T-cell (primary cell): ENCODE measurements around the gene MDM4. TPM values are rescaled to one million over a fixed set of nuclear protein-coding genes. Genes with fewer than 3 reads are reported as not detected.

Source experiments
- ATAC-seq, 4 experiments: fragments of 200-7000 bp in 3 of 4; fragments of 150-1000 bp in 1 of 4; cut with Tn5 transposase; replicated peaks in 1 of 4; 1 replicate in 3 of 4; 2 replicates in 1 of 4; pipeline ENCODE4 v1.10.0; 2021; ENCODE audit warnings: moderate library complexity in 3 of 4, mild to moderate bottlenecking in 2 of 4, moderate number of reproducible peaks in 1 of 4
- CTCF ChIA-PET, 2 donors: fragments of 300-600 bp; sonication (Branson Sonifier 250); formaldehyde crosslinking; loops; one replicate each; lab custom pipeline; 2022; ENCODE audit warnings: antibody characterized with exemption in 2 of 2; lab: Charles Lee
- POLR2A ChIA-PET, 2 donors: fragments of 300-600 bp; sonication (Branson Sonifier 250); formaldehyde crosslinking; loops; one replicate each; lab custom pipeline; 2022; ENCODE audit warnings: antibody characterized with exemption in 2 of 2; lab: Charles Lee
- DNase-seq, 35 experiments: peaks; one replicate each; pipeline versions ENCODE4 v3.0.0 to v3.0.0-alpha.2; 2013 to 2023
- H3K27ac ChIP-seq: one replicate; pipeline ENCODE4 v1.5.1; 2013; ENCODE audit warnings: low read length
- H3K27me3 ChIP-seq, 2 experiments: replicated peaks in 1 of 2; 1 replicate in 1 of 2; 2 replicates in 1 of 2; pipeline versions ENCODE4 v1.6.1 to v1.7.0; 2013; ENCODE audit warnings: low read length in 1 of 2, mixed read lengths in 1 of 2; ENCODE audit not compliant: control insufficient read depth in 2 of 2, insufficient read depth in 2 of 2; ENCODE audit errors: extremely low read depth in 1 of 2
- H3K36me3 ChIP-seq, 2 donors: 1 replicate in 1 of 2; 2 replicates in 1 of 2; pipeline versions ENCODE4 v1.6.1 to v1.7.0; 2013; ENCODE audit warnings: low read length in 1 of 2; ENCODE audit not compliant: control insufficient read depth in 2 of 2, insufficient read depth in 1 of 2; ENCODE audit errors: extremely low read depth in 1 of 2
- H3K4me1 ChIP-seq, 2 experiments: 1 replicate in 1 of 2; 2 replicates in 1 of 2; pipeline versions ENCODE4 v1.6.1 to v1.7.0; 2013; ENCODE audit warnings: low read length in 2 of 2, mixed read lengths in 1 of 2; ENCODE audit not compliant: insufficient read depth in 2 of 2, control insufficient read depth in 1 of 2; ENCODE audit errors: extremely low read depth in 1 of 2
- H3K4me3 ChIP-seq, 2 donors: 1 replicate in 1 of 2; 2 replicates in 1 of 2; pipeline versions ENCODE4 v1.5.1 to v1.7.0; 2013; ENCODE audit warnings: mild to moderate bottlenecking in 2 of 2, low read length in 1 of 2, moderate library complexity in 1 of 2; ENCODE audit not compliant: control insufficient read depth in 1 of 2; ENCODE audit errors: extremely low read depth in 1 of 2
- H3K9me3 ChIP-seq: 2 replicates; pipeline ENCODE4 v1.7.0; 2013
- H3K27ac Mint-ChIP-seq, 2 donors: one replicate each; pipeline ENCODE4 v1.8.0; 2020 to 2021; ENCODE audit warnings: mild to moderate bottlenecking in 2 of 2, mixed read lengths in 2 of 2
- H3K27me3 Mint-ChIP-seq, 2 donors: one replicate each; pipeline ENCODE4 v1.8.0; 2021 to 2022; ENCODE audit warnings: mixed read lengths in 2 of 2
- H3K36me3 Mint-ChIP-seq: one replicate; pipeline ENCODE4 v1.8.0; 2021; ENCODE audit warnings: mixed read lengths
- H3K4me1 Mint-ChIP-seq, 3 donors: one replicate each; pipeline ENCODE4 v1.8.0; 2020 to 2022; ENCODE audit warnings: mixed read lengths in 3 of 3, mild to moderate bottlenecking in 1 of 3
- H3K4me3 Mint-ChIP-seq, 3 donors: one replicate each; pipeline ENCODE4 v1.8.0; 2020 to 2022; ENCODE audit warnings: mild to moderate bottlenecking in 3 of 3, mixed read lengths in 3 of 3, moderate library complexity in 3 of 3
- H3K9me3 Mint-ChIP-seq, 3 donors: one replicate each; pipeline ENCODE4 v1.8.0; 2020 to 2022; ENCODE audit warnings: mixed read lengths in 3 of 3
- WGBS: methylation state at CpG from one replicate; pipeline ENCODE4 v1.1.5; 2013; ENCODE audit warnings: missing lambda C conversion rate; ENCODE audit not compliant: insufficient coverage; 5-methylcytosine and 5-hydroxymethylcytosine counted together
- total RNA-seq, 35 experiments: library from RNA in 6 of 35; stranded (reverse) in 6 of 35; fragments of 120-200 nt in 1 of 35; gene quantifications; one replicate each; pipeline versions ENCODE4 v1.2.1 to v1.2.4 and lab custom pipeline; 2013 to 2026

Gene MDM4
- total RNA-seq, 5 donors from 2014 or later (not counting 1 experiment from before 2014, with no cell fraction given) = 168 to 288 (median 183) TPM

- Mint-ChIP-seq H3K27ac (peak within 1 kb of the TSS; percentile 96), H3K9me3 (no peaks in the 10 kb centered on the region), H3K4me3 (peak within 1 kb of the TSS; percentile 89 to 95 (median 91)), H3K27me3 (no peaks in the 10 kb centered on the region), H3K4me1 (peaks cover 54 to 78% (median 66%) of the 10 kb centered on the region in 3 donors), H3K36me3 (peaks cover 11% of the 10 kb centered on the region)
- Histone ChIP-seq H3K36me3 (peaks cover 0 to 9% of the 10 kb centered on the region in 2 donors), H3K27ac (peak within 1 kb of the TSS; percentile 74), H3K4me3 (peak within 1 kb of the TSS; percentile 78 to 92), H3K4me1 (peaks cover 31 to 43% of the 10 kb centered on the region in 2 experiments), H3K9me3 (no peaks in the 10 kb centered on the region), H3K27me3 (no peaks in the 10 kb centered on the region)
- peak; percentile 71 to 82 (median 78) for ATAC-seq
- CTCF ChIA-PET = interaction anchor here (0.5 to 3.0 kb wide), 18 partner anchors 8 to 313 kb away, joined by 3 to 23 read pairs (median 4); partner anchors contain the start of gene MDM4 (in 1 of the 2)
- POLR2A ChIA-PET = interaction anchor here (0.5 to 2.0 kb wide), 8 partner anchors 8 to 96 kb away, joined by 3 to 5 read pairs (median 4); partner anchors contain the start of gene MDM4 (in 1 of the 2)
- under 1% methylated on average over 48 of the region's 69 CpGs for WGBS
- peak; percentile 42 to 79 (median 60) for DNase-seq
Observed at GRCh38 chr1:204494281-204495077, 21.7 kb upstream of the MDM4 start, which contains the start of gene PIK3C2B. Gene PIK3C2B, minus strand, starts transcription at chr1:204494805. Its CDS starts 25,003 bp downstream, at chr1:204469802.

DNA sequence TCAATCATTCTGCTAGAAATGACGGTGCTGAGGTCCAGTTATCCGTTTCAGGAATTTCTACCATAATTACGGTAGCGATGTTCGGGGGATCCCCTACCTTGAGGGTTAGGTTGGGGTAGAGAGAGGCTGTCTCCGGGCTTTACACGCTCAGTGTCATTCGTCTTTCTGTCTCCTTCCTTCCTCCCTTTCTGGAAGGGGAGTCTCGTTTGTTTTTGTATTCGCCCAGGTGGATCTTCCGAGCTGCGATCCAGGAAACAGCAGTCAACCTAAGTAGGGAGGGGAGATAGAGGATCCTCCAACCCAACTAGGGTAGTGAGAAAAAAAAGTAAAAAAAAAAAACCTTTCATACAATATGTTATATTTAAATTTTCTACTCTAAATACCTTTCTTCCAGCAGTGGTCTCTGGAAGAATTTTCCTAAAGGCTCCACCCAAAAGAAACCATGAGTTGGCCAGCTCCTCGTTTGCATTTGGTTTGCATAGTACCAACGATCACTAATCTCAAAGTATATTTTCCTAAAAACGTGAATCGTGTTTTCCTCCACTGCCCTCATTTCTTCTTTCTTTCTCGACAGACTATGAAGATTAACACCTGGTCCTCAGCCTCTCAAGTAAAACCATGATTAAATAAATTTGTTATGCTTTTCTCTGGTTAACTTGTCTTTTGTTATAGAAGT is 21.0 kb upstream of the MDM4 start:
- Histone ChIP-seq H3K9me3 (no peaks in the 10 kb centered on the region), H3K27ac (peak overlapping the region; percentile 74), H3K36me3 (peaks cover 0 to 2% of the 10 kb centered on the region in 2 donors), H3K27me3 (no peaks in the 10 kb centered on the region), H3K4me1 (peaks cover 31 to 37% of the 10 kb centered on the region in 2 experiments), H3K4me3 (peak overlapping the region; percentile 78 to 92)
- no peaks in the 10 kb centered on the region for H3K27me3 Mint-ChIP-seq
- peak overlapping the region; percentile 89 to 95 (median 89) for H3K4me3 Mint-ChIP-seq
- H3K27ac Mint-ChIP-seq = peak overlapping the region; percentile 90 to 96
- ChIA-PET POLR2A (interaction anchor here (0.5 to 1.4 kb wide), 7 partner anchors 8 to 57 kb away, joined by 3 to 5 read pairs (median 4); partner anchors contain the start of gene MDM4 (in 1 of the 2)), CTCF (interaction anchor here (0.6 to 3.0 kb wide), 10 partner anchors 8 to 312 kb away, joined by 3 to 23 read pairs (median 6); partner anchors contain the start of gene MDM4 (in 1 of the 2))
- 0% methylated on average over 2 of the region's 17 CpGs for WGBS
- H3K4me1 Mint-ChIP-seq = peaks cover 47 to 72% (median 59%) of the 10 kb centered on the region in 3 donors
- DNase-seq = peak in 11 of 35 experiments; percentile 18 to 74 (median 28)
- no peaks in the 10 kb centered on the region for H3K9me3 Mint-ChIP-seq
- peaks cover 6% of the 10 kb centered on the region for H3K36me3 Mint-ChIP-seq
- peak; percentile 36 to 63 (median 38) for ATAC-seq

DNA sequence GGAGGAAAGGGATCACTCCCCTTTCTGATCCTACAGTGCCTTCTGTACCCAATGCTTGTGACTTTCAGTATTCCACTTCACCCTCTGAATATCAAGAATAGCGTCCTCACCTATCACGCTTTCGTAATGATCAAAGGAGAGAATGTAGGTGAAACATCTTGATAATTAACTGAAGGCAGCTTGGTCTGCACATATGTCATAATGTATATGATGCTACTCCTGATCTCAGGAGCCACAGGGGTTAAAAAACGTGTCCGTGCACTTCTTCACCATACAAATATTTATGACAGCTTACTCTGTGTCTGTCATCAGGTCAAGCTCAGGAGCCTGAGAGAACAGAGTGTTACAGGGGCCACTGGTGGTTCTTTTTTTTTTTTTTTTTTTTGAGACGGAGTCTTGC is 20.4 kb upstream of the MDM4 start:
- WGBS = no CpG with 5 or more reads among the region's 6 CpGs
- Histone ChIP-seq H3K4me1 (peaks cover 31 to 34% of the 10 kb centered on the region in 2 experiments), H3K36me3 (no peaks in the 10 kb centered on the region), H3K4me3 (no peak overlapping the region), H3K27ac (peak overlapping the region; percentile 74), H3K9me3 (no peaks in the 10 kb centered on the region), H3K27me3 (no peaks in the 10 kb centered on the region)
- DNase-seq (no peak), ATAC-seq (no peak)
- POLR2A ChIA-PET = interaction anchor here (0.6 to 1.0 kb wide), 4 partner anchors 11 to 52 kb away, joined by 3 to 4 read pairs (median 4); no protein-coding TSS in a partner anchor
- peak overlapping the region; percentile 80 to 96 for H3K27ac Mint-ChIP-seq
- H3K4me1 Mint-ChIP-seq = peaks cover 42 to 66% (median 54%) of the 10 kb centered on the region in 3 donors
- CTCF ChIA-PET = interaction anchor here (1.1 to 2.0 kb wide), 2 partner anchors 49 to 70 kb away, joined by 3 to 8 read pairs; no protein-coding TSS in a partner anchor
- peaks cover under 1% of the 10 kb centered on the region for H3K36me3 Mint-ChIP-seq
- H3K27me3 Mint-ChIP-seq = no peaks in the 10 kb centered on the region
- no peaks in the 10 kb centered on the region for H3K9me3 Mint-ChIP-seq
- peak overlapping the region; percentile 89 to 95 (median 89) for H3K4me3 Mint-ChIP-seq

- Histone ChIP-seq H3K9me3 (no peaks in the 10 kb centered on the region), H3K4me3 (no peak overlapping the region), H3K4me1 (peaks cover 13 to 21% of the 10 kb centered on the region in 2 experiments), H3K27ac (no peak overlapping the region), H3K27me3 (no peaks in the 10 kb centered on the region), H3K36me3 (no peaks in the 10 kb centered on the region)
- CTCF ChIA-PET = interaction anchor here in 1 of 2 donors (1.1 to 4.0 kb wide), 4 partner anchors 46 to 59 kb away, joined by 3 to 40 read pairs (median 6); no protein-coding TSS in a partner anchor
- no peaks in the 10 kb centered on the region for H3K27me3 Mint-ChIP-seq
- H3K4me1 Mint-ChIP-seq = peaks cover 24 to 48% (median 34%) of the 10 kb centered on the region in 3 donors
- no peaks in the 10 kb centered on the region for H3K9me3 Mint-ChIP-seq
- DNase-seq = no peak
- no peak for ATAC-seq
- H3K36me3 Mint-ChIP-seq = no peaks in the 10 kb centered on the region
- WGBS = no CpG with 5 or more reads among the region's 3 CpGs
- no peak overlapping the region for H3K27ac Mint-ChIP-seq
- H3K4me3 Mint-ChIP-seq = no peak overlapping the region
- POLR2A ChIA-PET = interaction anchor here (0.7 kb wide), 2 partner anchors 76 to 309 kb away, joined by 3 to 4 read pairs; no protein-coding TSS in a partner anchor
Observed at GRCh38 chr1:204498981-204499380, 17.2 kb upstream of the MDM4 start.

DNA sequence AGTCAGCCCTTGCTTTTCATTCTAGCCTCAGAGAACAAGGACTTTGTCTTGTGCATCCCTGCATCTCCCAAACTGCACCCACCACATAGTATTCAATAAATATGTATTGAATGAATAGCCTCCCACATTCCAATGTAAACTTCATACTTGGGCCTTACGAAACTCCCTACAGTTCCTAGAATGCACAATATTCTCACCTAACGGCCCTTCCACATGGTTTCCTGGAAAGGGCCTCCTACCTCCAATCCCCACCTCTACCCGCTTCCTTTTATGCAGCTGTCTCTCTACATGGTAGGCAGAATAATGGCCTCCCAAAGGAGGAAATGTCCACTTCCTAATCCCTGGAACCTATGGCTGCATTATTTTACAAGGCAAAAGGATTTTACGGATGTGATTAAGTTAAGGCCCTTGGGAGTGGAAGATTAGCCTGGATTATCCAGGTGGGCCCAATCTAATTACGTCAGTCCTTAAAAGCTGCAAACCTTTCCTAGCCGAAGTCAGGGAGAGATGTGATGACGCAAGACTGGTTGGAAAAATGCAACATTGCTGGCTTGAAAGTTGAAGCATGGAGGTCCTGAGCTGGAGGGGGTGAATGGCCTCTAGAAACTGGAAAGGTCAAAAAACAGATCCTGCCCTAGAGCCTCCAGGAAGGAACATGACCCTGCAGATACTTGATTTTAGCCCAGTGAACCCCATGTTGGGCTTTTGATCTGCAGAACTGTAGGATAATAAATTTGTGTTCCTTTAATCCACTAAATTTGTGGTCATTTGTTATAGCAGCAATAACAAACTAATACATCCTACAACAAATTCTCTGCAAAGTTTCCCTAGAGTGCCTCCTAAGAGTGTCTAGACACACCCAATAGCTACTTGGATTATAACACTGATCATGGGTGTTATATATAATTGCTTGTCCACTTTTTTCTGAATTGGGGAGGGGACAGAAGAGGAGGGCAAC is 16.4 kb upstream of the MDM4 start:
- no peak for DNase-seq
- H3K4me1 ChIP-seq = peaks cover 12 to 21% of the 10 kb centered on the region in 2 experiments
- no peaks in the 10 kb centered on the region for H3K27me3 ChIP-seq
- H3K9me3 ChIP-seq = no peaks in the 10 kb centered on the region
- no peak overlapping the region for H3K4me3 ChIP-seq
- ChIA-PET POLR2A (no interaction called here), CTCF (interaction anchor here in 1 of 2 donors (0.6 to 4.0 kb wide), 4 partner anchors 47 to 101 kb away, joined by 3 to 40 read pairs (median 6); no protein-coding TSS in a partner anchor)
- H3K27ac Mint-ChIP-seq = no peak overlapping the region
- H3K27me3 Mint-ChIP-seq = no peaks in the 10 kb centered on the region
- 87% methylated on average over 4 of the region's 7 CpGs for WGBS
- no peak overlapping the region for H3K27ac ChIP-seq
- no peaks in the 10 kb centered on the region for H3K36me3 Mint-ChIP-seq
- H3K4me3 Mint-ChIP-seq = no peak overlapping the region
- H3K36me3 ChIP-seq = no peaks in the 10 kb centered on the region
- no peaks in the 10 kb centered on the region for H3K9me3 Mint-ChIP-seq
- H3K4me1 Mint-ChIP-seq = peaks cover 24 to 48% (median 34%) of the 10 kb centered on the region in 3 donors
- ATAC-seq = no peak
